Sigmoid colon (tissue), 4 donors: ENCODE measurements around the gene CHST8.

ENCODE experiments used
- CTCF ChIP-seq, 4 experiments: fragments of 450-650 bp in 3 of 4; fragments of 200-600 bp in 1 of 4; IDR thresholded peaks; one replicate each; pipeline ENCODE4 v1.5.1; 2016 to 2019; ENCODE audit warnings: antibody characterized with exemption in 4 of 4, mild to moderate bottlenecking in 3 of 4, moderate library complexity in 2 of 4
- POLR2A ChIP-seq, 2 donors: fragments of 450-650 bp; IDR thresholded peaks; one replicate each; pipeline ENCODE4 v1.6.1; 2016; ENCODE audit warnings: antibody characterized with exemption in 2 of 2, mild to moderate bottlenecking in 2 of 2, moderate library complexity in 2 of 2
- POLR2AphosphoS5 ChIP-seq, 4 donors: sonication (generic); formaldehyde crosslinking; IDR thresholded peaks; one replicate each; pipeline ENCODE4 v1.6.1; 2017; ENCODE audit warnings: antibody characterized with exemption in 4 of 4

- TF ChIP-seq CTCF (IDR thresholded peaks at IDR 0.05) = no peak
- TF ChIP-seq POLR2A (IDR thresholded peaks at IDR 0.05) = no peak
- no peak for TF ChIP-seq POLR2AphosphoS5 (IDR thresholded peaks at IDR 0.05)
These were observed 131.2 kb downstream of the CHST8 start for GRCh38 chr19:33752945-33753344.
